Liver (tissue), 3 donors: Measurements from ENCODE around the gene ZNF93.
A peak's percentile ranks its signal among the peaks of the same experiment; 100 is the strongest.

Experiments used
- CTCF ChIP-seq: fragments of 150-350 bp; IDR thresholded peaks from 2 replicates; pipeline ENCODE4 v1.5.1; 2017; ENCODE audit warnings: improper control_type of control experiment, low read depth, low read length; ENCODE audit not compliant: missing input control
- FOXA2 ChIP-seq: IDR thresholded peaks from 2 replicates; pipeline ENCODE4 v1.6.1; 2016; ENCODE audit warnings: antibody characterized with exemption
- HNF4G ChIP-seq: IDR thresholded peaks from 2 replicates; pipeline ENCODE4 v1.6.1; 2016; ENCODE audit warnings: antibody characterized with exemption
- JUND ChIP-seq, 2 donors: IDR thresholded peaks; 2 replicates each; pipeline ENCODE4 v1.6.1; 2016; ENCODE audit warnings: antibody characterized with exemption in 2 of 2
- MAX ChIP-seq: IDR thresholded peaks from 2 replicates; pipeline ENCODE4 v1.6.1; 2016; ENCODE audit warnings: antibody characterized with exemption
- RAD21 ChIP-seq, 2 donors: IDR thresholded peaks; 2 replicates each; pipeline ENCODE4 v1.6.1; 2016; ENCODE audit warnings: antibody characterized with exemption in 2 of 2, mild to moderate bottlenecking in 2 of 2
- REST ChIP-seq: IDR thresholded peaks from 2 replicates; pipeline ENCODE4 v1.6.1; 2016; ENCODE audit warnings: antibody characterized with exemption, mild to moderate bottlenecking
- SP1 ChIP-seq: IDR thresholded peaks from 2 replicates; pipeline ENCODE4 v1.6.1; 2018; ENCODE audit warnings: antibody characterized with exemption, mild to moderate bottlenecking
- TAF1 ChIP-seq: conservative IDR thresholded peaks from 2 replicates; pipeline ENCODE4 v1.6.1; 2016; ENCODE audit warnings: antibody characterized with exemption, mild to moderate bottlenecking
- YY1 ChIP-seq: IDR thresholded peaks from 2 replicates; pipeline ENCODE4 v1.6.1; 2016; ENCODE audit warnings: antibody characterized with exemption, mild to moderate bottlenecking
- donor health status: healthy.
- donor health status: healthy.

- TF ChIP-seq CTCF (no peak), HNF4G (no peak), TAF1 (peak; percentile 97), SP1 (peak; percentile 85), YY1 (peak; percentile 97), JUND (IDR thresholded peaks at IDR 0.05) (no peak), RAD21 (IDR thresholded peaks at IDR 0.05) (no peak), REST (peak; percentile 93), FOXA2 (no peak), MAX (peak; percentile 73)
Measured at GRCh38 chr19:19865750-19866610, 34.8 kb upstream of the ZNF93 start, which contains the start of gene ZNF253.
